ENCODE data around the gene DENND11. TPM values are rescaled to one million over a fixed set of nuclear protein-coding genes. Genes with fewer than 3 reads are reported as not detected.
A peak's percentile ranks its signal among the peaks of the same experiment; 100 is the strongest.

The DENND11 gene
- total and polyA plus RNA-seq, 2 donors (not counting 1 experiment from before 2014, with no cell fraction given), result 26.4 to 79.5 TPM

DNA sequence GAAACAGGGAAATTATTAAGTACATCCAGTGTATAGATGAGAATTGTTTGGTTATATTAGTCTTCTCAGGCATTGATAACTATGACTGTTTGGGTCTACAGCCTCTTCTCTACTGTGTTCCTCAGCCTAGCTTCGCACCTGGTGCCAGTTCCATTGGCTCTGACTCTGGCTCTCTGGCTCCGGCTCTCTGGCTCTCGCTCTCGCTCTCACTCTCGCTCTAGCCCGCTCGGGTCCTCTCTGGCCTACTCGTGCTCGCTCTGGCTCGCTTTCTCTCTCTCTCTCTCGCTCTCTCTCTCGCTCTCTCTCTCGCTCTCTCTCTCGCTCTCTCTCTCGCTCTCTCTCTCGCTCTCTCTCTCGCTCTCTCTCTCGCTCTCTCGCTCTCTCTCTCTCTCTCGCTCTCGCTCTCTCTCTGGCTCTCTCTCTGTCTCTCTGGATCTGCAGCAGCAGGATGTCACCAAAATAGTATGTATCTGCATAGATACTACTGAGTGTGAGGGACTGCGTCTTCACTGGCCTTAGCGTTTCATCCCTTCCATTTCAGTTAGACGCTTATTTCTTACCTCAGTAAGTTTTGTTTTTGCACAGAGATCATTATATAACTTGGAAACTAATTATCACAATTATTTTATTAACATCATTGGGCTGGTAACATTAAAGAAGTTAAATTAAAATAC, 29.6 kb upstream of the DENND11 start:
- 97% methylated on average over 8 of the region's 24 CpGs for WGBS (ENCODE audit: insufficient coverage)
- Histone ChIP-seq H3K36me3 (replicated peaks in 1 of 2; ENCODE audit: control extremely low read depth in 1 of 2, control insufficient read depth in 1 of 2, extremely low read depth in 1 of 2, insufficient read depth in 2 of 2, low read length in 1 of 2) (no peaks in the 10 kb centered on the region), H3K79me2 (ENCODE audit: control insufficient read depth, insufficient read depth, low read length) (no peaks in the 10 kb centered on the region), H2AFZ (ENCODE audit: insufficient read depth, low read depth, low read length, poor library complexity, severe bottlenecking) (no peak overlapping the region), H3K4me3 (ENCODE audit: control extremely low read depth in 1 of 5, extremely low read depth in 1 of 5, insufficient read depth in 1 of 5, low read depth in 2 of 5, low read length in 4 of 5) (no peak overlapping the region), H3K4me2 (replicated peaks; ENCODE audit: low read depth, low read length, poor library complexity, severe bottlenecking) (no peak overlapping the region), H3K9ac (ENCODE audit: low read length) (no peak overlapping the region), H3K27me3 (replicated peaks in 1 of 4; ENCODE audit: control extremely low read depth in 1 of 4, control insufficient read depth in 3 of 4, insufficient read depth in 4 of 4, low read length in 3 of 4) (no peaks in the 10 kb centered on the region), H3K4me1 (ENCODE audit: control insufficient read depth in 2 of 2, insufficient read depth in 2 of 2, low read length in 2 of 2) (no peaks in the 10 kb centered on the region), H4K20me1 (ENCODE audit: control insufficient read depth, insufficient read depth, low read length, poor library complexity, severe bottlenecking) (no peaks in the 10 kb centered on the region), H3K9me3 (ENCODE audit: control extremely low read depth in 1 of 3, control insufficient read depth in 2 of 3, insufficient read depth in 1 of 3, low read length in 2 of 3) (no peaks in the 10 kb centered on the region), H3K27ac (ENCODE audit: low read length in 2 of 2) (no peak overlapping the region)
- intact Hi-C loops (cut with micrococcal nuclease), result no loop called here
- Mint-ChIP-seq H3K9me3 (ENCODE audit: insufficient read depth) (no peaks in the 10 kb centered on the region), H3K27me3 (no peaks in the 10 kb centered on the region), H3K4me1 (no peaks in the 10 kb centered on the region), H3K27ac (no peak overlapping the region), H3K4me3 (peak overlapping the region; percentile 11)
- ChIA-PET POLR2A (no interaction called here), CTCF (interaction anchor here (0.7 to 1.1 kb wide), 3 partner anchors 28 to 77 kb away, joined by 3 read pairs; no protein-coding TSS in a partner anchor)
- no peak for TF ChIP-seq EZH2 (IDR thresholded peaks at IDR 0.05; ENCODE audit: borderline replicate concordance, insufficient read depth, low read depth, low read length, poor library complexity, severe bottlenecking)
- TF ChIP-seq, protein P1, sequence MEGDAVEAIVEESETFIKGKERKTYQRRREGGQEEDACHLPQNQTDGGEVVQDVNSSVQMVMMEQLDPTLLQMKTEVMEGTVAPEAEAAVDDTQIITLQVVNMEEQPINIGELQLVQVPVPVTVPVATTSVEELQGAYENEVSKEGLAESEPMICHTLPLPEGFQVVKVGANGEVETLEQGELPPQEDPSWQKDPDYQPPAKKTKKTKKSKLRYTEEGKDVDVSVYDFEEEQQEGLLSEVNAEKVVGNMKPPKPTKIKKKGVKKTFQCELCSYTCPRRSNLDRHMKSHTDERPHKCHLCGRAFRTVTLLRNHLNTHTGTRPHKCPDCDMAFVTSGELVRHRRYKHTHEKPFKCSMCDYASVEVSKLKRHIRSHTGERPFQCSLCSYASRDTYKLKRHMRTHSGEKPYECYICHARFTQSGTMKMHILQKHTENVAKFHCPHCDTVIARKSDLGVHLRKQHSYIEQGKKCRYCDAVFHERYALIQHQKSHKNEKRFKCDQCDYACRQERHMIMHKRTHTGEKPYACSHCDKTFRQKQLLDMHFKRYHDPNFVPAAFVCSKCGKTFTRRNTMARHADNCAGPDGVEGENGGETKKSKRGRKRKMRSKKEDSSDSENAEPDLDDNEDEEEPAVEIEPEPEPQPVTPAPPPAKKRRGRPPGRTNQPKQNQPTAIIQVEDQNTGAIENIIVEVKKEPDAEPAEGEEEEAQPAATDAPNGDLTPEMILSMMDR (IDR thresholded peaks at IDR 0.05), result no peak
- no peak for DNase-seq
- no peak for ATAC-seq (ENCODE audit: low read depth)

DNA sequence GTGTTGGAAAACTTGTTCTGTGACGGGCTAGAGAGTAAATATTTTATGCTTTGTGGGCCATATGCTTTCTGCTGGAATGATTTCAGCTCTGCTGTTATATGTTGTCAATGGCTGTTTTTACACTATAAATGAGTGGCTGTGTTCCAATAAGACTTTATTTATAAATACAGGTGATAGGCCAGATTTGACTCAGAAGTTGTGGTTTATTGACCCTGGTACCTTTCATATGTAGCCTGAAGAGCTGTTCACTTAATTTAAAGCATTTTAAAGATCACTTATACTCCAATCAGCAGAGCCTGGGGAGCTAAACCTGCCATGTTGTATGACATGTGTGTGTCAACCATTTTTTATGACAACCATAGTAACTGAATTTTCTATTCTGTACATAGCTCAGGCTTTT, 27.1 kb upstream of the DENND11 start:
- H3K4me1 ChIP-seq (ENCODE audit: control insufficient read depth in 2 of 2, insufficient read depth in 2 of 2, low read length in 2 of 2), result no peaks in the 10 kb centered on the region
- TF ChIP-seq, protein P1 (IDR thresholded peaks at IDR 0.05), result no peak
- TF ChIP-seq EZH2 (IDR thresholded peaks at IDR 0.05; ENCODE audit: borderline replicate concordance, insufficient read depth, low read depth, low read length, poor library complexity, severe bottlenecking), result no peak
- H3K9ac ChIP-seq (ENCODE audit: low read length), result no peak overlapping the region
- no peak overlapping the region for H3K4me2 ChIP-seq (replicated peaks; ENCODE audit: low read depth, low read length, poor library complexity, severe bottlenecking)
- Mint-ChIP-seq H3K4me3 (no peak overlapping the region), H3K27ac (no peak overlapping the region), H3K27me3 (no peaks in the 10 kb centered on the region), H3K9me3 (ENCODE audit: insufficient read depth) (no peaks in the 10 kb centered on the region), H3K4me1 (no peaks in the 10 kb centered on the region)
- H3K4me3 ChIP-seq (ENCODE audit: control extremely low read depth in 1 of 5, extremely low read depth in 1 of 5, insufficient read depth in 1 of 5, low read depth in 2 of 5, low read length in 4 of 5), result no peak overlapping the region
- no peak overlapping the region for H2AFZ ChIP-seq (ENCODE audit: insufficient read depth, low read depth, low read length, poor library complexity, severe bottlenecking)
- ChIA-PET CTCF (interaction anchor here (1.2 kb wide), 1 partner anchor 33 kb away, joined by 3 read pairs; no protein-coding TSS in a partner anchor), POLR2A (no interaction called here)
- H3K9me3 ChIP-seq (ENCODE audit: control extremely low read depth in 1 of 3, control insufficient read depth in 2 of 3, insufficient read depth in 1 of 3, low read length in 2 of 3), result no peaks in the 10 kb centered on the region
- no peaks in the 10 kb centered on the region for H4K20me1 ChIP-seq (ENCODE audit: control insufficient read depth, insufficient read depth, low read length, poor library complexity, severe bottlenecking)
- H3K27me3 ChIP-seq (replicated peaks in 1 of 4; ENCODE audit: control extremely low read depth in 1 of 4, control insufficient read depth in 3 of 4, insufficient read depth in 4 of 4, low read length in 3 of 4), result no peaks in the 10 kb centered on the region
- DNase-seq (no peak), ATAC-seq (ENCODE audit: low read depth) (no peak)
- 83% methylated on average over 1 of the region's 1 CpG for WGBS (ENCODE audit: insufficient coverage)
- H3K27ac ChIP-seq (ENCODE audit: low read length in 2 of 2), result no peak overlapping the region
- no peaks in the 10 kb centered on the region for H3K79me2 ChIP-seq (ENCODE audit: control insufficient read depth, insufficient read depth, low read length)
- no peaks in the 10 kb centered on the region for H3K36me3 ChIP-seq (replicated peaks in 1 of 2; ENCODE audit: control extremely low read depth in 1 of 2, control insufficient read depth in 1 of 2, extremely low read depth in 1 of 2, insufficient read depth in 2 of 2, low read length in 1 of 2)
- intact Hi-C loops (cut with micrococcal nuclease), result no loop called here
